ENCODE data around the gene ANXA4. TPM values are rescaled to one million over a fixed set of nuclear protein-coding genes. Genes with fewer than 3 reads are reported as not detected.
A peak's percentile ranks its signal among the peaks of the same experiment; 100 is the strongest.
"Not testable (repeated sequence)": the region's sequence is repeated elsewhere in the genome, so short reads cannot be mapped to it uniquely, and the experiment has no call there.

The ANXA4 gene
- total RNA-seq, 2 donors from 2014 or later = 22.4 to 32.0 TPM

- no peak overlapping the region for H3K27ac Mint-ChIP-seq
- no peaks in the 10 kb centered on the region for H3K9me3 Mint-ChIP-seq
- no peaks in the 10 kb centered on the region for H3K36me3 Mint-ChIP-seq
- no peak for DNase-seq (ENCODE audit: low spot score in 2 of 2)
- ATAC-seq = no peak
These were observed 23.1 kb downstream of the ANXA4 start for GRCh38 chr2:69765096-69765380.

GRCh38 chr2:69766014-69766413 lies 24.1 kb downstream of the ANXA4 start:
- Mint-ChIP-seq H3K9me3 (no peaks in the 10 kb centered on the region), H3K27ac (no peak overlapping the region), H3K36me3 (no peaks in the 10 kb centered on the region)
- no peak for ATAC-seq
- DNase-seq (ENCODE audit: low spot score in 2 of 2) = no peak

- no peaks in the 10 kb centered on the region for H3K9me3 Mint-ChIP-seq
- no peak overlapping the region for H3K27ac Mint-ChIP-seq
- no peak for ATAC-seq
- no peaks in the 10 kb centered on the region for H3K36me3 Mint-ChIP-seq
- no peak for DNase-seq (ENCODE audit: low spot score in 2 of 2)
These were observed 25.1 kb downstream of the ANXA4 start for GRCh38 chr2:69767034-69767433.

- DNase-seq (ENCODE audit: low spot score in 2 of 2) = no peak
- ATAC-seq = no peak
- H3K36me3 Mint-ChIP-seq = no peaks in the 10 kb centered on the region
- H3K27ac Mint-ChIP-seq = no peak overlapping the region
- no peaks in the 10 kb centered on the region for H3K9me3 Mint-ChIP-seq
These were observed 26.3 kb downstream of the ANXA4 start for GRCh38 chr2:69768235-69768634.

- DNase-seq (ENCODE audit: low spot score in 2 of 2) (no peak), ATAC-seq (no peak)
- Mint-ChIP-seq H3K27ac (no peak overlapping the region), H3K9me3 (no peaks in the 10 kb centered on the region), H3K36me3 (no peaks in the 10 kb centered on the region)
These were observed 26.9 kb downstream of the ANXA4 start for GRCh38 chr2:69768789-69769188.

- H3K36me3 Mint-ChIP-seq = no peaks in the 10 kb centered on the region
- no peak for DNase-seq (ENCODE audit: low spot score in 2 of 2)
- no peak for ATAC-seq
- no peak overlapping the region for H3K27ac Mint-ChIP-seq
- no peaks in the 10 kb centered on the region for H3K9me3 Mint-ChIP-seq
These were observed 27.3 kb downstream of the ANXA4 start for GRCh38 chr2:69769272-69769671.

GRCh38 chr2:69770193-69770702 lies 28.3 kb downstream of the ANXA4 start:
- no peaks in the 10 kb centered on the region for H3K36me3 Mint-ChIP-seq
- H3K9me3 Mint-ChIP-seq = no peaks in the 10 kb centered on the region
- ATAC-seq (peak; percentile 48 to 66), DNase-seq (ENCODE audit: low spot score in 2 of 2) (no peak)
- peak overlapping the region in 1 of 2 donors; percentile 18 for H3K27ac Mint-ChIP-seq

GRCh38 chr2:69770747-69771146 lies 28.8 kb downstream of the ANXA4 start:
- no peaks in the 10 kb centered on the region for H3K36me3 Mint-ChIP-seq
- no peaks in the 10 kb centered on the region for H3K9me3 Mint-ChIP-seq
- ATAC-seq (no peak), DNase-seq (ENCODE audit: low spot score in 2 of 2) (no peak)
- H3K27ac Mint-ChIP-seq = no peak overlapping the region

- no peak for DNase-seq (ENCODE audit: low spot score in 2 of 2)
- peaks cover 0 to 6% of the 10 kb centered on the region in 2 donors for H3K36me3 Mint-ChIP-seq
- ATAC-seq = no peak
- peaks cover 3 to 4% of the 10 kb centered on the region in 2 donors for H3K9me3 Mint-ChIP-seq
- H3K27ac Mint-ChIP-seq = no peak overlapping the region
These were observed 29.5 kb downstream of the ANXA4 start for GRCh38 chr2:69771461-69771860.

GRCh38 chr2:69773206-69773605 lies 31.3 kb downstream of the ANXA4 start:
- Mint-ChIP-seq H3K27ac (no peak overlapping the region), H3K9me3 (peaks cover 3 to 14% of the 10 kb centered on the region in 2 donors), H3K36me3 (peaks cover 0 to 14% of the 10 kb centered on the region in 2 donors)
- DNase-seq (ENCODE audit: low spot score in 2 of 2) = no peak
- ATAC-seq = peak; percentile 70 to 79

GRCh38 chr2:69774258-69774983 lies 32.5 kb downstream of the ANXA4 start:
- ATAC-seq = peak in 1 of 2 donors; percentile 1
- not testable (repeated sequence) for DNase-seq (ENCODE audit: low spot score in 2 of 2)
- peak overlapping the region; percentile 22 to 59 for H3K27ac Mint-ChIP-seq

GRCh38 chr2:69774984-69775982 lies 33.3 kb downstream of the ANXA4 start:
- DNase-seq (ENCODE audit: low spot score in 2 of 2) (no peak), ATAC-seq (peak; percentile 71 to 87)
- Mint-ChIP-seq H3K36me3 (peaks cover 0 to 14% of the 10 kb centered on the region in 2 donors), H3K27ac (no peak overlapping the region), H3K9me3 (peaks cover 3 to 14% of the 10 kb centered on the region in 2 donors)

More at GRCh38 chr2:69774258-69774983, 32.5 kb downstream of the ANXA4 start:
- Mint-ChIP-seq H3K9me3 (peaks cover 3 to 14% of the 10 kb centered on the region in 2 donors), H3K36me3 (peaks cover 0 to 14% of the 10 kb centered on the region in 2 donors)

- ATAC-seq (no peak), DNase-seq (ENCODE audit: low spot score in 2 of 2) (no peak)
- no peak overlapping the region for H3K27ac Mint-ChIP-seq
- peaks cover 0 to 14% of the 10 kb centered on the region in 2 donors for H3K36me3 Mint-ChIP-seq
- peaks cover 3 to 14% of the 10 kb centered on the region in 2 donors for H3K9me3 Mint-ChIP-seq
These were observed 35.2 kb downstream of the ANXA4 start for GRCh38 chr2:69776886-69777785.

GRCh38 chr2:69777786-69778105 lies 35.8 kb downstream of the ANXA4 start:
- no peak for ATAC-seq
- DNase-seq (ENCODE audit: low spot score in 2 of 2) = no peak
- H3K9me3 Mint-ChIP-seq = peaks cover 3 to 14% of the 10 kb centered on the region in 2 donors
- H3K36me3 Mint-ChIP-seq = peaks cover 0 to 14% of the 10 kb centered on the region in 2 donors
- H3K27ac Mint-ChIP-seq = no peak overlapping the region

GRCh38 chr2:69779258-69780001 lies 37.5 kb downstream of the ANXA4 start:
- ATAC-seq (peak in 1 of 2 donors; percentile 39), DNase-seq (ENCODE audit: low spot score in 2 of 2) (no peak)
- Mint-ChIP-seq H3K36me3 (peaks cover 0 to 14% of the 10 kb centered on the region in 2 donors), H3K27ac (peak overlapping the region in 1 of 2 donors; percentile 28), H3K9me3 (peaks cover 3 to 14% of the 10 kb centered on the region in 2 donors)

- Mint-ChIP-seq H3K36me3 (peaks cover 0 to 14% of the 10 kb centered on the region in 2 donors), H3K27ac (no peak overlapping the region), H3K9me3 (peaks cover 3 to 14% of the 10 kb centered on the region in 2 donors)
- no peak for DNase-seq (ENCODE audit: low spot score in 2 of 2)
- ATAC-seq = no peak
These were observed 39.0 kb downstream of the ANXA4 start for GRCh38 chr2:69780921-69781320.
